ENCODE results near the gene NOTO.

DNA sequence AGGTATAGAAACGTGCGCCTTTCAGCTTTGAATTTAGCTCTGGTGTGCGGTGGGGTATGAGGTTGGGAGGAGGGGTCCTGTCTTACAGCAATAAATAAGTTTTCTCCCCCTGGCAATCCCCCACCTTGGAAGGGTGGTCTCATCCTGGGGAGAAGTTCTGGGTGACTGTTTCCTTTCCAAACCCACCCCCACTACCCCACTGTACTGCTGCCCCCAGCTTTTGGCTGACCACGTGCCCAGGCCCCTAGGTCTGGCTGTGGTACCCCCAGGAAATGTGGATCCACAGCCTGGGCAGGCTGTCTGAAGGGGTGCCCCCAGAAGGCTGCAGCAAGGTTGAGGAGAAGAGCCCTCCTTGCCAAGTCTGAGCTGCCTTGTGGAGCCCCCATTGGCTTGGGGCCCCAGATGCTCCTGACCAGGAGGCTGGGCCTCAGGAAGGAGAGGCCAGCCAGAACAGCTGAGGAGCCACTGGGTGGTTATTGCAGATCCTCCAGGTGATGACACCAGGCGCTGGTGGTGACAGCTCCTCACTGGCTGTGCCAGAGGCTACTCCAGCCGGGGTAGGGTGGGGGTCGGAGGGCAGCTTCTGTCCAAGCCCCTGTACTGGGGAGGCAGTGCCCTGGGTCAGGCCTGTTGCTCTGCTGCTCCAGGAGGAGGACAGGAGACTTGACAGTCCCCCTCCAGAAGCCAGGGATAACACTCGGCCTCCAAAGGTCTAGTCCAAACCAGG lies 56.0 kb downstream of the NOTO start:
- TF ChIP-seq, protein P1, sequence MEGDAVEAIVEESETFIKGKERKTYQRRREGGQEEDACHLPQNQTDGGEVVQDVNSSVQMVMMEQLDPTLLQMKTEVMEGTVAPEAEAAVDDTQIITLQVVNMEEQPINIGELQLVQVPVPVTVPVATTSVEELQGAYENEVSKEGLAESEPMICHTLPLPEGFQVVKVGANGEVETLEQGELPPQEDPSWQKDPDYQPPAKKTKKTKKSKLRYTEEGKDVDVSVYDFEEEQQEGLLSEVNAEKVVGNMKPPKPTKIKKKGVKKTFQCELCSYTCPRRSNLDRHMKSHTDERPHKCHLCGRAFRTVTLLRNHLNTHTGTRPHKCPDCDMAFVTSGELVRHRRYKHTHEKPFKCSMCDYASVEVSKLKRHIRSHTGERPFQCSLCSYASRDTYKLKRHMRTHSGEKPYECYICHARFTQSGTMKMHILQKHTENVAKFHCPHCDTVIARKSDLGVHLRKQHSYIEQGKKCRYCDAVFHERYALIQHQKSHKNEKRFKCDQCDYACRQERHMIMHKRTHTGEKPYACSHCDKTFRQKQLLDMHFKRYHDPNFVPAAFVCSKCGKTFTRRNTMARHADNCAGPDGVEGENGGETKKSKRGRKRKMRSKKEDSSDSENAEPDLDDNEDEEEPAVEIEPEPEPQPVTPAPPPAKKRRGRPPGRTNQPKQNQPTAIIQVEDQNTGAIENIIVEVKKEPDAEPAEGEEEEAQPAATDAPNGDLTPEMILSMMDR (IDR thresholded peaks at IDR 0.05) = no peak
- TF ChIP-seq POLR2A (IDR thresholded peaks at IDR 0.05) = no peak

Data from right lobe of liver (tissue), 4 donors.